GM13976 (cell line): ENCODE measurements around the gene PRSS8.

Source experiments
- DNase-seq: peaks from one replicate; pipeline ENCODE4 v3.0.0; 2012; ENCODE audit warnings: low spot score
- in situ Hi-C: fragments of 300-500 bp; cut with MboI; formaldehyde crosslinking; loops from one replicate; pipeline ENCODE4 v1.12.0; 2022; ENCODE audit warnings: low sequenced_read_pairs, mixed read lengths, inconsistent platforms; ENCODE audit not compliant: unreplicated experiment
- TF ChIP-seq, protein P1 (sequence below): IDR thresholded peaks from 2 replicates; pipeline ENCODE4 v1.5.1; 2012; ENCODE audit warnings: borderline replicate concordance, mild to moderate bottlenecking; ENCODE audit not compliant: insufficient read depth; ENCODE audit errors: extremely low read depth, missing control alignments, control extremely low read depth

The PRSS8 gene

DNA sequence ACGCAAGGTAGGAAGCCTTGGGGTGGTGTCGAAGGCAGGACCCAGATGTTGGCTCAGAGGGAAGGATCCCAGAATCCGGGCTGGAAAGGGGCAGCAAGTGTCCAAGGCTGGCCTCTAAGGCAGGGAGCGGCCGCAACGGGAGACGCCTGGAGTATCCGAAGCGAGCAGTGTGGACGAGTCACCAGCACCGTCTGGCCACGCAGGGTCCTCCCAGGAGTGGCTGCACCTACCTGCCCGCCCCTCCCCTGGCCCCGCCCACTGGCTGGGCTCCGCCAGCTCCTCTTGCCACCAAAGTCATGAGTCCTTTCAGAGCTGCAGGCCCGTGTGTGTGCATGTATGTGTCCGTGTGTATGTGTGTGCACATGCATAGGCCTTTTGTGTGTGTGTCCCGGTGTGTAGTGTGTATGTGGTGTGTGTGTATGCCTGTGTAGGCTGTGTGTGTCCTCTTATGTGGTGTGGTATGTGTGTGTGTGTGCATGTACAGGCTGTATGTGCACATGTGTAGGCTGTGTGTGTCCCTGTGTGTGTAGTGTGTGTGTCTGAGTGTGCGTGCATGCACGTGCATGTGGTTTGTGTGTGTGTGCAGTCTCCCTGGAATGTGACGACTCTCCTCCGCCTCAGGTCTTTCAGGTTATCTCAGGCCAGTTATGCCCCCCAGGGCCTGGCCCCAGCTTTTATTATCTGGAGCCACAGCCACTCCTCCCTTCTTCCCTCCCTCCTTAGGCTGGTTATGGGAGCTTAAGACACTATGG, at the start of gene PRSS8:
TSS of gene PRSS8 (minus strand) at position 193 of the 752 bp plus-strand sequence. CDS start 229 bp downstream, outside the sequence.
- DNase-seq: no peak
- in situ Hi-C loops: no loop called here
- TF ChIP-seq, protein P1, sequence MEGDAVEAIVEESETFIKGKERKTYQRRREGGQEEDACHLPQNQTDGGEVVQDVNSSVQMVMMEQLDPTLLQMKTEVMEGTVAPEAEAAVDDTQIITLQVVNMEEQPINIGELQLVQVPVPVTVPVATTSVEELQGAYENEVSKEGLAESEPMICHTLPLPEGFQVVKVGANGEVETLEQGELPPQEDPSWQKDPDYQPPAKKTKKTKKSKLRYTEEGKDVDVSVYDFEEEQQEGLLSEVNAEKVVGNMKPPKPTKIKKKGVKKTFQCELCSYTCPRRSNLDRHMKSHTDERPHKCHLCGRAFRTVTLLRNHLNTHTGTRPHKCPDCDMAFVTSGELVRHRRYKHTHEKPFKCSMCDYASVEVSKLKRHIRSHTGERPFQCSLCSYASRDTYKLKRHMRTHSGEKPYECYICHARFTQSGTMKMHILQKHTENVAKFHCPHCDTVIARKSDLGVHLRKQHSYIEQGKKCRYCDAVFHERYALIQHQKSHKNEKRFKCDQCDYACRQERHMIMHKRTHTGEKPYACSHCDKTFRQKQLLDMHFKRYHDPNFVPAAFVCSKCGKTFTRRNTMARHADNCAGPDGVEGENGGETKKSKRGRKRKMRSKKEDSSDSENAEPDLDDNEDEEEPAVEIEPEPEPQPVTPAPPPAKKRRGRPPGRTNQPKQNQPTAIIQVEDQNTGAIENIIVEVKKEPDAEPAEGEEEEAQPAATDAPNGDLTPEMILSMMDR: no peak

DNA sequence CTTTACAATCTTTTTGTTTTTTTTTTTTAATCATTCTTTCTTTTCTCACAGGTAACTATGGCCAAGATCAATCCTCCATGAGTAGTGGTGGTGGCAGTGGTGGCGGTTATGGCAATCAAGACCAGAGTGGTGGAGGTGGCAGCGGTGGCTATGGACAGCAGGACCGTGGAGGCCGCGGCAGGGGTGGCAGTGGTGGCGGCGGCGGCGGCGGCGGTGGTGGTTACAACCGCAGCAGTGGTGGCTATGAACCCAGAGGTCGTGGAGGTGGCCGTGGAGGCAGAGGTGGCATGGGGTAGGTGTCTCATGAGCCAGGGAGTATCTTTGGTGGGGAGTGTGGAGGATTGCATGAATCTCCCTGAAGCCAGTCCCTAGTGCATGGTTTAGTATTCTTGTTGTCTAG, 49.4 kb upstream of the PRSS8 start:
- in situ Hi-C loops: loop anchor here (25.0 kb wide), 1 partner anchor 177 kb away; the partner anchor contains the start of gene ITGAX
- TF ChIP-seq, protein P1: no peak

DNA sequence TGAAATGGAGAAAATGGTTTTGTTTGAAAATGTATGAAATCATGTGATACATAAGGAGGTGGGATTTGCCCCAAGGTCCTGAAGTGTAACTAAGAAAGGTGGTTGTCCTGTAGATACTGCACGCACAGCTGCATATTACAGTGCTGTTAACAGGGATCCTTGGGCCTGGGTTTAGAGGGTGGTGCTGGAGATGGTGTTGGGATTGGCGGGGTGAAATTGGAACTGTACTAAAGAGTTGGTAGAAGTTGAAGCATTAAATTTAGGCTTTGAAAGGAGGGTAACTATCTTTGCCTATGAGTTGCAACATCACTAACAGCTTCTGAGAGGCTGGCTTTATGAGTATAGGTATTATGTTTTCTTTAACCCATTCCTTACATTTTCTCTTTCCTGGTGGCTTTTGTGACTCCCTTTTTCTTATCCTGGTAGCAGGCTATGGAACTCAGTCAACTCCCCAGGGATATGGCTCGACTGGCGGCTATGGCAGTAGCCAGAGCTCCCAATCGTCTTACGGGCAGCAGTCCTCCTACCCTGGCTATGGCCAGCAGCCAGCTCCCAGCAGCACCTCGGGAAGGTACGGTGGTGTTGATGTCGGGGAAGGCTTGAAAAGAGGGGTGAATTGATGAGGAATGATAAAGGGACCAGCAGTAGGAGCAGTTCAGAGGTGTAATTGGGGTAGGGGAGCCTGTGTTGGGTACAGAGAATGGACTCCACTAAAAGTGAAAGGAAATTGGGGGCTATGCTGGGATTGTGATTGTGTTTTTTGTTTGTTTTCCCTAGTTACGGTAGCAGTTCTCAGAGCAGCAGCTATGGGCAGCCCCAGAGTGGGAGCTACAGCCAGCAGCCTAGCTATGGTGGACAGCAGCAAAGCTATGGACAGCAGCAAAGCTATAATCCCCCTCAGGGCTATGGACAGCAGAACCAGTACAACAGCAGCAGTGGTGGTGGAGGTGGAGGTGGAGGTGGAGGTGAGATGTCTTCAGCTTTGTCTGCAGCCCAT, 48.2 kb upstream of the PRSS8 start:
- DNase-seq: no peak
- in situ Hi-C loops: loop anchor here (25.0 kb wide), 1 partner anchor 179 kb away; the partner anchor contains the start of gene ITGAX
- TF ChIP-seq, protein P1: no peak

More for the DNA sequence above, 49.4 kb upstream of the PRSS8 start:
- DNase-seq: no peak

DNA sequence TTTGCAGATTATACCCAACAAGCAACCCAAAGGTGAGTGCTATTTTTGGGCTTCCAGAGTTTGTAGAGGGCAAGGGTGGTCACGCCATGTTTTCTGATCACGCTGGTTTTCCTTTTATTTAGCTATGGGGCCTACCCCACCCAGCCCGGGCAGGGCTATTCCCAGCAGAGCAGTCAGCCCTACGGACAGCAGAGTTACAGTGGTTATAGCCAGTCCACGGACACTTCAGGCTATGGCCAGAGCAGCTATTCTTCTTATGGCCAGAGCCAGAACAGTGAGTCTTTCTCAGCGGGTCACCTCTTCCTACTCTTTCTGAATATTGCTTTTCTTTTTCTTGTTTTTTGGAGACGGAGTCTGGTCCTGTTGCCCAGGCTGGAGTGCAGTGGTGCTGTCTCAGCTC, 46.9 kb upstream of the PRSS8 start:
- TF ChIP-seq, protein P1: no peak
- in situ Hi-C loops: loop anchor here (25.0 kb wide), 1 partner anchor 180 kb away; the partner anchor contains the start of gene ITGAX
- DNase-seq: no peak

DNA sequence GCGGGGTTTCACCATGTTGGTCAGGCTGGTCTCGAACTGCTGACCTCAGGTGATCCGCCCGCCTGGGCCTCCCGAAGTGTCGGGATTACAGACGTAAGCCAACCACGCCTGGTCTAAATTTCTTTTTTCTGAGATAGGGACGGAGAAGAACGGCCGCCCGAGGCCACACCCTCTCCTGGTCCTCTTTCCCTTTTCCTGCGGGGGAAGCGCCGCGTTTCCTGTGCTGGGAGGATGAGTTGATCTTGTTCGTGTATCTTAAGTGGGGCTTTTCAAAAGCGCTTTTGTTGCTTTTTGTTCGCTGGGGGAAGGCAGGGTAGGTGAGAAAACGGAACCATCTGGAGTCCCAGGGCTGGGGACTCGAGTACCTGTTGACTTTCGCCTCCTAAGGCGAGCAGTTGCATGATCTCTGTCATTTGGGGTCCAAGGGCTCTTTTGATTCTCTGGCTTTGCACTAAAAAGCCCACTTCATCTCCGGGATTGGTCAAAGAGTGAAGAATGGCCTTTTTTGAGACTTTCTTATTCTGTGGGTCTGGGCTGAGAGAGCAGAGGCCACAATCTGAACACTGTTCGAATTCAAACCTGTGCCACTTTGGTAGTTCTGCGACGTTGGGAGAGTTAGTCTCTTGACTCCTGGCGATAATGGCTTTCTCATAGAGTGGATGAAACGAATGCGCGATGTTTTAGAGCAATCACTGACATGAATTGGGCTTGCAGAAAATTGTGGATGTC, 45.7 kb upstream of the PRSS8 start:
- no peak for DNase-seq
- TF ChIP-seq, protein P1: no peak
- in situ Hi-C loops: loop anchor here (25.0 kb wide), 1 partner anchor 181 kb away; the partner anchor contains the start of gene ITGAX
